Measurements from ENCODE around the gene ZSCAN16.
"Not testable (repeated sequence)": the region's sequence is repeated elsewhere in the genome, so short reads cannot be mapped to it uniquely, and the experiment has no call there.

Gene ZSCAN16

GRCh38 chr6:28124350-28124970 lies at the start of gene ZSCAN16:
Gene ZSCAN16 (plus strand): TSS chr6:28124609. CDS start chr6:28125444, 835 bp downstream.
- DNase-seq (ENCODE audit: low spot score) = peak; percentile 89

- no peak for DNase-seq (ENCODE audit: low spot score)
Measured at GRCh38 chr6:28078050-28078449, 46.4 kb upstream of the ZSCAN16 start.

GRCh38 chr6:28078836-28079235 lies 45.6 kb upstream of the ZSCAN16 start:
- DNase-seq (ENCODE audit: low spot score) = no peak

GRCh38 chr6:28080381-28080630 lies 44.1 kb upstream of the ZSCAN16 start, which contains the start of gene ZNF165:
Gene ZNF165 (plus strand): TSS chr6:28080568. CDS start chr6:28085481, 4,913 bp downstream.
- DNase-seq (ENCODE audit: low spot score) = not testable (repeated sequence)

- DNase-seq (ENCODE audit: low spot score) = peak; percentile 96
Measured at GRCh38 chr6:28080631-28081485, 43.6 kb upstream of the ZSCAN16 start.

GRCh38 chr6:28081486-28081751 lies 43.0 kb upstream of the ZSCAN16 start:
- no peak for DNase-seq (ENCODE audit: low spot score)

GRCh38 chr6:28082939-28083338 lies 41.5 kb upstream of the ZSCAN16 start:
- DNase-seq (ENCODE audit: low spot score) = no peak

- DNase-seq (ENCODE audit: low spot score) = no peak
Measured at GRCh38 chr6:28089054-28089453, 35.4 kb upstream of the ZSCAN16 start.

- DNase-seq (ENCODE audit: low spot score) = no peak
Measured at GRCh38 chr6:28090917-28091586, 33.4 kb upstream of the ZSCAN16 start.

- DNase-seq (ENCODE audit: low spot score) = not testable (repeated sequence)
Measured at GRCh38 chr6:28102222-28102621, 22.2 kb upstream of the ZSCAN16 start.

- DNase-seq (ENCODE audit: low spot score) = not testable (repeated sequence)
Measured at GRCh38 chr6:28102699-28103098, 21.7 kb upstream of the ZSCAN16 start.

- DNase-seq (ENCODE audit: low spot score) = peak; percentile 92
Measured at GRCh38 chr6:28104392-28105244, 19.8 kb upstream of the ZSCAN16 start.

GRCh38 chr6:28105245-28105639 lies 19.2 kb upstream of the ZSCAN16 start:
- DNase-seq (ENCODE audit: low spot score) = peak; percentile 70

GRCh38 chr6:28107506-28107905 lies 16.9 kb upstream of the ZSCAN16 start:
- DNase-seq (ENCODE audit: low spot score) = no peak

- DNase-seq (ENCODE audit: low spot score) = no peak
Measured at GRCh38 chr6:28111964-28112363, 12.4 kb upstream of the ZSCAN16 start.

GRCh38 chr6:28115799-28116198 lies 8.6 kb upstream of the ZSCAN16 start:
- no peak for DNase-seq (ENCODE audit: low spot score)

GRCh38 chr6:28117386-28118050 lies 6.9 kb upstream of the ZSCAN16 start:
- DNase-seq (ENCODE audit: low spot score) = no peak

- no peak for DNase-seq (ENCODE audit: low spot score)
Measured at GRCh38 chr6:28118217-28118616, 6.2 kb upstream of the ZSCAN16 start.

- DNase-seq (ENCODE audit: low spot score) = no peak
Measured at GRCh38 chr6:28121876-28122275, 2.5 kb upstream of the ZSCAN16 start.

- DNase-seq (ENCODE audit: low spot score) = not testable (repeated sequence)
Measured at GRCh38 chr6:28122283-28122682, 2.1 kb upstream of the ZSCAN16 start.

GRCh38 chr6:28124971-28125353 lies 553 bp downstream of the ZSCAN16 start:
- DNase-seq (ENCODE audit: low spot score) = no peak

- no peak for DNase-seq (ENCODE audit: low spot score)
Measured at GRCh38 chr6:28125401-28125800, 992 bp downstream of the ZSCAN16 start.
